H9 (cell line): ENCODE measurements around the gene FAM20A. TPM values are rescaled to one million over a fixed set of nuclear protein-coding genes. Genes with fewer than 3 reads are reported as not detected.

Experiments used
- DNase-seq: peaks from one replicate; pipeline ENCODE4 v3.0.0-alpha.2; 2017
- H2AFZ ChIP-seq: one replicate; pipeline ENCODE4 v1.6.1; 2013; ENCODE audit warnings: mild to moderate bottlenecking, low read length, control low read depth, moderate library complexity
- H2AK5ac ChIP-seq: 2 replicates; pipeline ENCODE4 v1.6.1; 2013; ENCODE audit warnings: low read length, control low read depth, mixed read lengths; ENCODE audit not compliant: insufficient read length
- H2BK120ac ChIP-seq: one replicate; pipeline ENCODE4 v1.6.1; 2013; ENCODE audit warnings: low read depth, mild to moderate bottlenecking, low read length, control low read depth, inconsistent platforms; ENCODE audit not compliant: poor library complexity, severe bottlenecking
- H2BK12ac ChIP-seq: 2 replicates; pipeline ENCODE4 v1.6.1; 2013; ENCODE audit warnings: low read length, control low read depth, mixed read lengths, low read depth; ENCODE audit not compliant: insufficient read length
- H2BK15ac ChIP-seq: 2 replicates; pipeline ENCODE4 v1.6.1; 2013; ENCODE audit warnings: low read depth, low read length, control low read depth
- H2BK20ac ChIP-seq: one replicate; pipeline ENCODE4 v1.6.1; 2013; ENCODE audit warnings: low read depth, mild to moderate bottlenecking, low read length, control low read depth, inconsistent platforms; ENCODE audit not compliant: poor library complexity, severe bottlenecking
- H2BK5ac ChIP-seq: 2 replicates; pipeline ENCODE4 v1.6.1; 2013; ENCODE audit warnings: low read length, control low read depth, mixed read lengths; ENCODE audit not compliant: insufficient read length
- H3K14ac ChIP-seq: 2 replicates; pipeline ENCODE4 v1.6.1; 2013; ENCODE audit warnings: low read length, control low read depth; ENCODE audit not compliant: insufficient read depth
- H3K18ac ChIP-seq: 2 replicates; pipeline ENCODE4 v1.6.1; 2013; ENCODE audit warnings: low read depth, mild to moderate bottlenecking, mixed read lengths, low read length, control low read depth; ENCODE audit not compliant: insufficient read length
- H3K23ac ChIP-seq: 2 replicates; pipeline ENCODE4 v1.6.1; 2013; ENCODE audit warnings: low read length, control low read depth, mixed read lengths, low read depth; ENCODE audit not compliant: insufficient read length
- H3K23me2 ChIP-seq: 2 replicates; pipeline ENCODE4 v1.6.1; 2013; ENCODE audit warnings: low read depth, mild to moderate bottlenecking, mixed read lengths, low read length, control low read depth; ENCODE audit not compliant: insufficient read length, poor library complexity, severe bottlenecking
- H3K27ac ChIP-seq: 2 replicates; pipeline ENCODE4 v1.5.1; 2013; ENCODE audit warnings: low read length, control low read depth, mixed read lengths, low read depth; ENCODE audit not compliant: insufficient read length
- H3K27me3 ChIP-seq: 2 replicates; pipeline ENCODE4 v1.6.1; 2013; ENCODE audit warnings: low read length, control low read depth, inconsistent platforms; ENCODE audit not compliant: insufficient read depth
- H3K4ac ChIP-seq: 2 replicates; pipeline ENCODE4 v1.6.1; 2013; ENCODE audit warnings: low read depth, mild to moderate bottlenecking, control low read depth, inconsistent platforms, low read length, moderate library complexity
- H3K4me1 ChIP-seq: 2 replicates; pipeline ENCODE4 v1.6.1; 2013; ENCODE audit warnings: low read length, control low read depth, inconsistent platforms; ENCODE audit not compliant: insufficient read depth
- H3K4me2 ChIP-seq: 2 replicates; pipeline ENCODE4 v1.6.1; 2013; ENCODE audit warnings: low read length, control low read depth, mixed read lengths; ENCODE audit not compliant: insufficient read length, insufficient read depth
- H3K56ac ChIP-seq: 2 replicates; pipeline ENCODE4 v1.6.1; 2013; ENCODE audit warnings: low read depth, mild to moderate bottlenecking, mixed read lengths, low read length, control low read depth; ENCODE audit not compliant: insufficient read length
- H3K79me1 ChIP-seq: 2 replicates; pipeline ENCODE4 v1.6.1; 2013; ENCODE audit warnings: low read depth, mild to moderate bottlenecking, moderate library complexity, low read length, control low read depth, inconsistent platforms; ENCODE audit not compliant: insufficient read depth, poor library complexity, severe bottlenecking
- H3K79me2 ChIP-seq: 2 replicates; pipeline ENCODE4 v1.6.1; 2013; ENCODE audit warnings: low read length, control low read depth, inconsistent platforms; ENCODE audit not compliant: insufficient read depth
- H3K9ac ChIP-seq: 2 replicates; pipeline ENCODE4 v1.6.1; 2013; ENCODE audit warnings: low read length, control low read depth, mixed read lengths; ENCODE audit not compliant: insufficient read length; ENCODE audit errors: extremely low read depth
- H3K9me3 ChIP-seq: one replicate; pipeline ENCODE4 v1.6.1; 2013; ENCODE audit warnings: low read depth, low read length, inconsistent platforms; ENCODE audit not compliant: control insufficient read depth
- H3T11ph ChIP-seq: one replicate; pipeline ENCODE4 v1.6.1; 2013; ENCODE audit warnings: mild to moderate bottlenecking, low read length, control low read depth, inconsistent platforms
- H4K20me1 ChIP-seq: one replicate; pipeline ENCODE4 v1.6.1; 2013; ENCODE audit not compliant: control insufficient read depth, insufficient read length, insufficient read depth
- H4K5ac ChIP-seq: 2 replicates; pipeline ENCODE4 v1.6.1; 2013; ENCODE audit warnings: low read depth, mild to moderate bottlenecking, mixed read lengths, low read length, control low read depth; ENCODE audit not compliant: insufficient read length
- H4K8ac ChIP-seq: replicated peaks from 2 replicates; pipeline ENCODE4 v1.6.1; 2013; ENCODE audit warnings: low read length, control low read depth, mixed read lengths, low read depth; ENCODE audit not compliant: insufficient read length
- H4K91ac ChIP-seq: 2 replicates; pipeline ENCODE4 v1.6.1; 2013; ENCODE audit warnings: low read depth, mild to moderate bottlenecking, moderate library complexity, mixed read lengths, low read length, control low read depth; ENCODE audit not compliant: insufficient read length
- H3K27ac Mint-ChIP-seq, 3 experiments: 2 replicates in 2 of 3; 3 replicates in 1 of 3; pipeline ENCODE4 v1.8.0; 2020 to 2021; ENCODE audit warnings: mixed read lengths in 3 of 3, mild to moderate bottlenecking in 1 of 3, moderate library complexity in 1 of 3
- H3K27me3 Mint-ChIP-seq: 2 replicates; pipeline ENCODE4 v1.8.0; 2021; ENCODE audit warnings: low read depth, mild to moderate bottlenecking, moderate library complexity, mixed read lengths
- H3K36me3 Mint-ChIP-seq, 3 experiments: 2 replicates in 2 of 3; 3 replicates in 1 of 3; pipeline ENCODE4 v1.8.0; 2020 to 2021; ENCODE audit warnings: low read depth in 3 of 3, mixed read lengths in 3 of 3; ENCODE audit not compliant: insufficient read depth in 1 of 3
- H3K4me1 Mint-ChIP-seq, 2 experiments: 2 replicates each; pipeline ENCODE4 v1.8.0; 2020; ENCODE audit warnings: mixed read lengths in 2 of 2
- H3K4me3 Mint-ChIP-seq, 2 experiments: 2 replicates in 1 of 2; 3 replicates in 1 of 2; pipeline ENCODE4 v1.8.0; 2020 to 2021; ENCODE audit warnings: mild to moderate bottlenecking in 2 of 2, mixed read lengths in 2 of 2, moderate library complexity in 1 of 2
- H3K9me3 Mint-ChIP-seq, 2 experiments: 2 replicates in 1 of 2; 3 replicates in 1 of 2; pipeline ENCODE4 v1.8.0; 2020; ENCODE audit warnings: mild to moderate bottlenecking in 2 of 2, mixed read lengths in 2 of 2, moderate library complexity in 1 of 2
- WGBS: extraction: QIAGEN DNeasy Blood & Tissue Kit; methylation state at CpG from one replicate; pipeline ENCODE4 v1.1.7; 2013; ENCODE audit warnings: missing lambda C conversion rate, low lambda C conversion rate, mixed read lengths; ENCODE audit not compliant: insufficient read length; ENCODE audit errors: extremely low coverage; 5-methylcytosine and 5-hydroxymethylcytosine counted together
- total RNA-seq: library from RNA; stranded (reverse); gene quantifications from 2 replicates; pipeline ENCODE4 v1.2.1, GENCODE V29; 2021
- TF ChIP-seq, protein P1 (sequence below): fragments of 200-600 bp; sonication (generic); conservative IDR thresholded peaks from 3 replicates; pipeline ENCODE4 v1.8.0; 2021; ENCODE audit warnings: antibody characterized with exemption, mild to moderate bottlenecking

The FAM20A gene
- total RNA-seq, 1 experiment from 2014 or later: 34.4 TPM

DNA sequence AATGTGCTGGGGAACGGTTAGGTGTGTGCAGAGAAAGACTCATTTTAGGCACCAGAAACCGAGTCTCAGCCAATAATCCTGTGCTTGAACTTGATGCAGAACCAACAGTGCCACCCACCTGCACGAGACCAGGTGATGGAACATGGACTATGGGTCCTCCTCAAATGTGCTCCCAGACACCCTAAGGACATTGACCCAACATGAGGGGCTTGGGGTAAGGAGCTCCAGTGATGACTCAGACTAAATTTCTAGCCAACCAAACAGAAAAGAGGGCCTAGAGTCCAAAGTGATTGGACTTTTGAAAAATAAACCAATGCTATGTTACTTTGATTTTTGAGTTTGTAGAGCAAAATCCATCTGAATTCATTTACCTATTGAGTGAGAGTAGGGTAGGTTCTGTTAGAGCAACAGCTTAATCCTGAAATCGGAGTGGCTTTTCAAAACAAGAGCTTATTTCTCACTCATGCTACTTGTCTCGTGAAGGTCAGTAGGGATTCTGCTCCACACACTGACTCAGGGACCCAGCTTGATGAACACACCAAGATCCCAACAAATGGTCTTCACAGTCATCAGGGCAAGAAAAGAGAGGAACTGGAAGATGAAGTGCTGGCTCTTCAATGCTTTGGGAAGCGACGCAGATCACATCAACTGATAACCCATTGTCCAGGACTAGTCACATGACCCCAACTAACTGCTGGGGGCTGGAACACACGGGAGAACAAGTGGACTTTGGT, 21.8 kb downstream of the FAM20A start:
- H3K4ac ChIP-seq: no peak overlapping the region
- H3K14ac ChIP-seq: no peak overlapping the region
- no peak overlapping the region for H2BK120ac ChIP-seq
- Mint-ChIP-seq H3K4me1 (peaks cover 10 to 14% of the 10 kb centered on the region in 2 experiments), H3K4me3 (no peak overlapping the region), H3K9me3 (no peaks in the 10 kb centered on the region; a peak in 2 of 5 replicates), H3K27ac (no peak overlapping the region; a peak in 1 of 7 replicates), H3K27me3 (no peaks in the 10 kb centered on the region), H3K36me3 (peaks cover 0 to 17% (median 9%) of the 10 kb centered on the region in 3 experiments; a peak in 3 of 7 replicates)
- no peak overlapping the region for H2BK20ac ChIP-seq
- DNase-seq: no peak
- no peak overlapping the region for H3K27ac ChIP-seq
- H3K79me2 ChIP-seq: no peaks in the 10 kb centered on the region
- H3K23me2 ChIP-seq: no peaks in the 10 kb centered on the region
- H3K79me1 ChIP-seq: no peaks in the 10 kb centered on the region
- no peak overlapping the region for H3K56ac ChIP-seq
- no peak overlapping the region for H2AFZ ChIP-seq
- WGBS: no CpG with 5 or more reads among the region's 8 CpGs
- H2BK5ac ChIP-seq: no peak overlapping the region
- H3T11ph ChIP-seq: no peak overlapping the region
- H2BK15ac ChIP-seq: no peak overlapping the region
- no peak overlapping the region for H4K5ac ChIP-seq
- no peak overlapping the region for H3K9ac ChIP-seq
- TF ChIP-seq, protein P1, sequence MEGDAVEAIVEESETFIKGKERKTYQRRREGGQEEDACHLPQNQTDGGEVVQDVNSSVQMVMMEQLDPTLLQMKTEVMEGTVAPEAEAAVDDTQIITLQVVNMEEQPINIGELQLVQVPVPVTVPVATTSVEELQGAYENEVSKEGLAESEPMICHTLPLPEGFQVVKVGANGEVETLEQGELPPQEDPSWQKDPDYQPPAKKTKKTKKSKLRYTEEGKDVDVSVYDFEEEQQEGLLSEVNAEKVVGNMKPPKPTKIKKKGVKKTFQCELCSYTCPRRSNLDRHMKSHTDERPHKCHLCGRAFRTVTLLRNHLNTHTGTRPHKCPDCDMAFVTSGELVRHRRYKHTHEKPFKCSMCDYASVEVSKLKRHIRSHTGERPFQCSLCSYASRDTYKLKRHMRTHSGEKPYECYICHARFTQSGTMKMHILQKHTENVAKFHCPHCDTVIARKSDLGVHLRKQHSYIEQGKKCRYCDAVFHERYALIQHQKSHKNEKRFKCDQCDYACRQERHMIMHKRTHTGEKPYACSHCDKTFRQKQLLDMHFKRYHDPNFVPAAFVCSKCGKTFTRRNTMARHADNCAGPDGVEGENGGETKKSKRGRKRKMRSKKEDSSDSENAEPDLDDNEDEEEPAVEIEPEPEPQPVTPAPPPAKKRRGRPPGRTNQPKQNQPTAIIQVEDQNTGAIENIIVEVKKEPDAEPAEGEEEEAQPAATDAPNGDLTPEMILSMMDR: no peak
- no peak overlapping the region for H4K91ac ChIP-seq
- H2BK12ac ChIP-seq: no peak overlapping the region
- H4K20me1 ChIP-seq: no peaks in the 10 kb centered on the region
- H3K4me1 ChIP-seq: no peaks in the 10 kb centered on the region
- H2AK5ac ChIP-seq: no peak overlapping the region
- H3K9me3 ChIP-seq: no peaks in the 10 kb centered on the region
- H3K23ac ChIP-seq: no peak overlapping the region
- no peak overlapping the region for H3K4me2 ChIP-seq
- H3K27me3 ChIP-seq: no peaks in the 10 kb centered on the region
- H4K8ac ChIP-seq: no peak overlapping the region
- no peak overlapping the region for H3K18ac ChIP-seq
